Subcutaneous abdominal adipose tissue (tissue), 5 donors: ENCODE data around the gene CDKN1A.

Source experiments
- H3K27ac ChIP-seq: one replicate; pipeline ENCODE4 v1.7.0; 2013; ENCODE audit warnings: low read depth, mild to moderate bottlenecking, inconsistent platforms, low read length, moderate library complexity
- H3K27me3 ChIP-seq, 5 donors: one replicate each; pipeline ENCODE4 v1.7.0; 2013; ENCODE audit warnings: low read length in 5 of 5, inconsistent platforms in 1 of 5; ENCODE audit not compliant: control insufficient read depth in 5 of 5, insufficient read depth in 4 of 5
- H3K36me3 ChIP-seq, 5 donors: one replicate each; pipeline ENCODE4 v1.7.0; 2013; ENCODE audit warnings: low read length in 5 of 5; ENCODE audit not compliant: control insufficient read depth in 5 of 5, insufficient read depth in 5 of 5
- H3K4me1 ChIP-seq, 5 donors: one replicate each; pipeline ENCODE4 v1.7.0; 2013; ENCODE audit warnings: low read length in 5 of 5, mild to moderate bottlenecking in 3 of 5, moderate library complexity in 1 of 5; ENCODE audit not compliant: control insufficient read depth in 5 of 5, insufficient read depth in 5 of 5
- H3K4me3 ChIP-seq, 5 donors: one replicate each; pipeline ENCODE4 v1.7.0; 2013; ENCODE audit warnings: low read length in 5 of 5, low read depth in 1 of 5
- H3K9ac ChIP-seq, 5 donors: one replicate each; pipeline ENCODE4 v1.7.0; 2013; ENCODE audit warnings: low read length in 5 of 5, mild to moderate bottlenecking in 4 of 5, moderate library complexity in 3 of 5
- H3K9me3 ChIP-seq, 5 donors: one replicate each; pipeline ENCODE4 v1.7.0; 2013; ENCODE audit warnings: low read length in 5 of 5; ENCODE audit not compliant: control insufficient read depth in 5 of 5
- donor health status: healthy.
- donor health status: healthy.
- donor health status: healthy.
- donor health status: healthy.
- donor health status: healthy.

Gene CDKN1A

GRCh38 chr6:36735110-36736071, 56.9 kb downstream of the CDKN1A start:
- Histone ChIP-seq H3K9me3 (peaks cover 0 to 4% (median 0%) of the 10 kb centered on the region in 5 donors), H3K9ac (peak overlapping the region in 4 of 5 donors; percentile 57 to 77 (median 72)), H3K27ac (peak overlapping the region; percentile 92), H3K4me1 (peaks cover 14 to 28% (median 20%) of the 10 kb centered on the region in 5 donors), H3K4me3 (peak overlapping the region in 4 of 5 donors; percentile 46 to 55 (median 50)), H3K27me3 (peaks cover 0 to 12% (median 0%) of the 10 kb centered on the region in 5 donors), H3K36me3 (no peaks in the 10 kb centered on the region)
